Activated gamma-delta T cell treated with Interleukin-2 at 50 U/mL for 16 hours (primary cell): Measurements from ENCODE around the gene SLC35B4.

Source experiments
- DNase-seq: peaks from one replicate; pipeline ENCODE4 v3.0.0-alpha.2; 2020

The SLC35B4 gene

GRCh38 chr7:134289423-134289822, 27.3 kb downstream of the SLC35B4 start:
- no peak for DNase-seq

GRCh38 chr7:134287916-134288659, 28.6 kb downstream of the SLC35B4 start:
- DNase-seq = no peak

GRCh38 chr7:134284952-134285351, 31.8 kb downstream of the SLC35B4 start:
- DNase-seq = no peak

GRCh38 chr7:134284011-134284410, 32.7 kb downstream of the SLC35B4 start:
- no peak for DNase-seq

- no peak for DNase-seq
These were observed 36.2 kb downstream of the SLC35B4 start for GRCh38 chr7:134280508-134280907.

- DNase-seq = no peak
These were observed 36.8 kb downstream of the SLC35B4 start for GRCh38 chr7:134279898-134280297.

GRCh38 chr7:134279336-134279735, 37.4 kb downstream of the SLC35B4 start:
- DNase-seq = no peak

- no peak for DNase-seq
These were observed 38.1 kb downstream of the SLC35B4 start for GRCh38 chr7:134278502-134279153.

GRCh38 chr7:134276951-134277350, 39.8 kb downstream of the SLC35B4 start:
- no peak for DNase-seq

GRCh38 chr7:134262322-134262721, 54.4 kb downstream of the SLC35B4 start:
- DNase-seq = no peak

GRCh38 chr7:134255814-134256213, 60.9 kb downstream of the SLC35B4 start:
- DNase-seq = no peak

- no peak for DNase-seq
These were observed 62.4 kb downstream of the SLC35B4 start for GRCh38 chr7:134254311-134254710.

- no peak for DNase-seq
These were observed 68.5 kb downstream of the SLC35B4 start for GRCh38 chr7:134248196-134248595.

- DNase-seq = no peak
These were observed 70.0 kb downstream of the SLC35B4 start for GRCh38 chr7:134246761-134247160.

- no peak for DNase-seq
These were observed 70.4 kb downstream of the SLC35B4 start for GRCh38 chr7:134246347-134246746.

GRCh38 chr7:134245253-134245652, 71.5 kb downstream of the SLC35B4 start:
- DNase-seq = no peak
